GM10266 (cell line): Measurements from ENCODE around the gene AKR1C1.
"Not testable (repeated sequence)": the region's sequence is repeated elsewhere in the genome, so short reads cannot be mapped to it uniquely, and the experiment has no call there.

Source experiments
- DNase-seq: peaks from one replicate; pipeline ENCODE4 v3.0.0; 2012; ENCODE audit errors: extremely low spot score
- TF ChIP-seq, protein P1 (sequence below): IDR thresholded peaks from 2 replicates; pipeline ENCODE4 v1.5.1; 2012; ENCODE audit warnings: mild to moderate bottlenecking, low read depth; ENCODE audit not compliant: control insufficient read depth, insufficient read depth; ENCODE audit errors: missing control alignments

AKR1C1 gene

GRCh38 chr10:4945766-4946717 is 17.2 kb upstream of the AKR1C1 start:
- no peak for DNase-seq
- TF ChIP-seq, protein P1, sequence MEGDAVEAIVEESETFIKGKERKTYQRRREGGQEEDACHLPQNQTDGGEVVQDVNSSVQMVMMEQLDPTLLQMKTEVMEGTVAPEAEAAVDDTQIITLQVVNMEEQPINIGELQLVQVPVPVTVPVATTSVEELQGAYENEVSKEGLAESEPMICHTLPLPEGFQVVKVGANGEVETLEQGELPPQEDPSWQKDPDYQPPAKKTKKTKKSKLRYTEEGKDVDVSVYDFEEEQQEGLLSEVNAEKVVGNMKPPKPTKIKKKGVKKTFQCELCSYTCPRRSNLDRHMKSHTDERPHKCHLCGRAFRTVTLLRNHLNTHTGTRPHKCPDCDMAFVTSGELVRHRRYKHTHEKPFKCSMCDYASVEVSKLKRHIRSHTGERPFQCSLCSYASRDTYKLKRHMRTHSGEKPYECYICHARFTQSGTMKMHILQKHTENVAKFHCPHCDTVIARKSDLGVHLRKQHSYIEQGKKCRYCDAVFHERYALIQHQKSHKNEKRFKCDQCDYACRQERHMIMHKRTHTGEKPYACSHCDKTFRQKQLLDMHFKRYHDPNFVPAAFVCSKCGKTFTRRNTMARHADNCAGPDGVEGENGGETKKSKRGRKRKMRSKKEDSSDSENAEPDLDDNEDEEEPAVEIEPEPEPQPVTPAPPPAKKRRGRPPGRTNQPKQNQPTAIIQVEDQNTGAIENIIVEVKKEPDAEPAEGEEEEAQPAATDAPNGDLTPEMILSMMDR = no peak

- no peak for DNase-seq
- TF ChIP-seq, protein P1 = no peak
Observed at GRCh38 chr10:4947039-4947634, 16.1 kb upstream of the AKR1C1 start.

DNA sequence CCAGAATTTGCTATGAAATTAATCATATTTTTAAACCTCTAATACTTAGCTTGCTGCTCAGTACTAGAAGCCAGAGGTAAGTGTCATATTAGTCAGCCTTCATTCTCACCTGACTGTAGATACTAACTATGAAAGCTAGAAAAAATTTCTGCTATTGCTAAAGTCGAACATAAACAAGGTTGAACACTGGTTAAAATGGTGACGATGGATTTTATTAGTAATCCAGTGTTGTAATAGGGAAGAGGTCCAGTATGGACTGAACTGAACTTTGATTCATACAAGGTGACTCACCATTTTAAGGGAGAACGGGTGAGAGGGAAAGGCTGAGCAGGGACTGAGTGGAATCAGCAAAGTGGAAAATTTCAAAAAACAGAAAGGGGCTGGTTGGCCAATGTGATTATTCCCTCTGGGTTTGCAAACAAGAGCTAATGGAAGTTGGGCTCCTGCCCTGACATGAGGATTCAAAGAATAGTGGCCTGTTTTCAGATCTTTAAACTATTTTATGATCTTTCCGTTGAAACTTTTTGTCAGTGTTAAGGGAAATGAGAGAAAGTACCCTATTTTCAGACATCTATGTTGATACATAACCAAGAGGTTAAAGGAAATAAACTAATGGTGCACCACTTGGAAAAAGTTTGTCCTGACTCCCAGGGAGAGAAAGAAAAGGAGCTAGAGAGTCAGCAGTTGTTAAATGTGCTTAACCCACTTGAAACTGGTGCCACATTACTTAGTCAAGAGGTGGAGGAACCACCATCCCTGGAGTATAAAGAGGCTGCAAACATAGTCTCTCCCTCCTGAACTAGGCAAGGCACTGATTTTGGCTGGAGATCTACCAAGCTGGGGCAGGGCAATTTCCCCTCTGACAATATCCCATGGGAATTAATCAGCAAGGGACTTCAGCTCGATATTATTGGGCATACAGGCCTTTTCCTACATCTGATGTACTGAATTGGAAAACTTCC is 15.3 kb upstream of the AKR1C1 start:
- no peak for DNase-seq
- TF ChIP-seq, protein P1 = no peak

GRCh38 chr10:4951512-4952162 is 11.6 kb upstream of the AKR1C1 start:
- DNase-seq = not testable (repeated sequence)

- TF ChIP-seq, protein P1 = no peak
- DNase-seq = no peak
Observed at GRCh38 chr10:4953405-4953804, 9.8 kb upstream of the AKR1C1 start.

DNA sequence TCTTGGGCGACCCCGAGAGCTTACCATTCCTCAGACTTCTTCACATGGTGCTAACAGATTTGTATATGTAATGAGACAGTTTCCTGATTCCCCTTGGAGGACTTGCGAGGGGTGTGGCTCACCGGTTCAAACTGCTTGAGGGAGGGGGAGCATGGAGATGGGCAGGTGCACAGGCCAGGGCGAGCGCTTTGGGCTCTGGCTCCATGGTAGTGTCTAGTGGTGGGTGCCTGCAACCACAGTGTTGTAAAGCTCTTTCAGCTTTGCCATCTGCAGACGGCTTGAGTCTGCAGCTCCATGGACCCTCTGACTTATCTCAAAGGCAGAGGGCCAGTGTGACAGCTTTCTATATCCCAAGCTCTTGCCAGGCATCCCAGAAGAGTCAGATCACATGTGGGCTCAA is 7.1 kb upstream of the AKR1C1 start:
- not testable (repeated sequence) for DNase-seq

DNA sequence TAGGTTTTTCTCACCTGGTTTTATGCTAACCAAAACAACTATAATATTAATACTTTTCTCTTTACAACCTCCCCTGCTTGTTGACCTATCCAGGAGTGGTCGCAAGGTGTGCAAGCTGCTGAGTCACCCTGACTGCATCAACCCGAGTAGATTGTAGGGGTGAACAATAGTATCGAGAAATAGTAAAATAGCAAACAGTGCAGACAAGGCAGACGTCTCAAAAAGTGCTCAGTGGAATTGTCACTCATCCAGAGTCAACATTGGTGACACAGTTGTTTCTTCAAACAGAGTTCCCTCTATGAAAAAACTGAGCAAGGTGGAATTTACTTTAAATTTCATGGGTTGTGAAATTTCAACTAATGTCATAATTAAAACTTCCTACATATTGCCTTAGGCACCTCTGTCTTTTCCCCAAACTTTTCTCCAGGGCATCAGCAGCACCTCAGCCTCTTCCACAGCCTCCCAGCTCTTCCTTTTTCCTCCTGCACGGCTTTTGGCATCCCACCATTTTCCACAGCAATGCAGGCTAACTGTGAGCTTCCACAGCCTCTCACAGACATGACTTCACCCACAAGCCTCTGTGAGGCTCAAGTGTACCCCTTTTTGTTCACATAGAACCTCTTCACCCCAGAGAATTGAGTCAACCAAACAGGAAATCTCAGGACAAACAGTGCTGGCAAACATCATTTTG is 6.1 kb upstream of the AKR1C1 start:
- DNase-seq = not testable (repeated sequence)

DNA sequence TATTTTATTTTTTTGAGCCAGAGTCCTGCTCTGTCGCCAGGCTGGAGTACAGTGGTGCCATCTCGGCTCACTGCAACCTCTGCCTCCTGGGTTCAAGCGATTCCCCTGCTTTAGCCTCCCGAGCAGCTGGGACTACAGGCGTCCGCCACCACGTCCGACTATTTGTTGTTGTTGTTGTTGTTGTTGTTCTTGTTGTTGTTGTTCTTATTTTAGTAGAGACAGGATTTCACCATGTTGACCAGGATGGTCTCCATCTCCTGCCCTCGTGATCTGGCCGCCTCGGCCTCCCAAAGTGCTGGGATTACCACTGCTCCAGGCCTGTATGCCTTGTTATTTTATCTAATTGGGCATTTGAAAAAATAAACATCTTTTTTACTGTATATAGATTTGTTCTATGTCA is 1.7 kb upstream of the AKR1C1 start:
- not testable (repeated sequence) for DNase-seq

DNA sequence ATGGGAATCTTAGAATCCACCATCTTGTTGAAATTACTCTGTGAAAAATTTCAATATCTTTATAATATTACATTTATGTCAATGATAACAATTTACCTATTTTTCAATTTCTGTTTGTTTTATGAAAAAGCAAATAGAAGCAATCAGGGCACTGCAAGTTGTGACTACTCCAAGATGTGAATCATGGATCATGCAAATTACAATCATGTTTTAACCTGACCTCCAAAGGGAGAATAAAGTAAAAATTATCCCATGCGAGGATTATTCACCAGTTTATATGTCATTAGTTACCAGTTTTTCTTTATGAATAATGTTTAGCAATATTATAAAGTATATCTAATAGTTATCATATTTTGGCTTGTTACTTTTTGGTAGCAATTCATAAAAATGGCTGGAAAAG is 907 bp upstream of the AKR1C1 start:
- DNase-seq = not testable (repeated sequence)

GRCh38 chr10:4963815-4964154 is 570 bp downstream of the AKR1C1 start:
- not testable (repeated sequence) for DNase-seq

DNA sequence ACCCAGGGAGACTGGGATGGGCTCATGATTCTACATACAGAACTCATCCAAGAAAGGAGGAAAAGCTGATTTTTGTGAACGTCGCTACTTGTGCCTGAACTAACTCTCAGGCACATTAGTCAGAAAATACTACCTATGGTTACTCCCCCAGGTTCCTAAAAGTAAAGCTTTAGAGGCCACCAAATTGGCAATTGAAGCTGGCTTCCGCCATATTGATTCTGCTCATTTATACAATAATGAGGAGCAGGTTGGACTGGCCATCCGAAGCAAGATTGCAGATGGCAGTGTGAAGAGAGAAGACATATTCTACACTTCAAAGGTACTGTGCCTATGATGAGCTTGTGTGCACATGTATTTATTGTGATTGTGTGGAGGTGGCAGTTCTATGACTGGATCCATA is 2.5 kb downstream of the AKR1C1 start:
- DNase-seq = not testable (repeated sequence)

- not testable (repeated sequence) for DNase-seq
Observed at GRCh38 chr10:4967189-4967588, 4.0 kb downstream of the AKR1C1 start.

DNA sequence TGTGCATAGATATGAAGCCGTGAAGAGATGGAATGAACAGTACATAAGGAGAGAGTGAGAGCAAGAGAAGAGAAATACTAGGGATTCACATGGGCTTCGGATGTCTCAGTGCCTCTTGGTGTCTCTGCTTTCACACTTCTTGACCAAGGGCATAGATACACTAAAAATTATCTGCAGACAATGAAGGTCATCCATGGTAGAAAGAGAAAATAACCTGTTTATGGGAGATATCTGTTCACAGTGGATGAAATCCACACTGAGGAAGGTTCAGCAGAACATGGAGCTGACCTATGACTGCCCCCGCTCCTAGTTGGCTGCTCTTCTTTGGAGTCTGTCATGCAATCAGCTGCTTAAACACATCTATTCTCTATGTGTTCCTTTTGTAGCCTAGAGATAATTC is 6.1 kb downstream of the AKR1C1 start:
- DNase-seq = not testable (repeated sequence)

DNA sequence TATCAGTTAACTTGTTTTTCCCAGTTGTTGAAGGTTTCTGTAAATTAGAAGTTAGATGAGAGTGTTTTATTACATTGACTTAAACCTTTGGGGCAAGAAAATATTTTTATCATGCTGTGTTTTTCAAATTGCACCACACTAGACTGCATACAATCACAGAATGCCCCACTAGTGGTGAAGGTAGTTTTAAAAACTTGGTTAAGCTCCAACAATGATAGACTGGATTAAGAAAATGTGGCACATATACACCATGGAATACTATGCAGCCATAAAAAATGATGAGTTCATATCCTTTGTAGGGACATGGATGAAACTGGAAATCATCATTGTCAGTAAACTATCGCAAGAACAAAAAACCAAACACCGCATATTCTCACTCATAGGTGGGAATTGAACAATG is 7.1 kb downstream of the AKR1C1 start:
- not testable (repeated sequence) for DNase-seq
